HAP-1 (cell line): ENCODE measurements around the gene CAPN6.

ENCODE experiments used
- DNase-seq, 2 experiments: peaks; one replicate each; pipeline ENCODE4 v3.0.0-alpha.2; 2016 to 2020; ENCODE audit warnings: low spot score in 2 of 2
- H3K27me3 ChIP-seq: fragments of 250-450 bp; sonication (Bioruptor Pico); 2 replicates; pipeline ENCODE4 v1.5.1; 2020; ENCODE audit warnings: low read depth, mild to moderate bottlenecking, moderate library complexity
- H3K36me3 ChIP-seq: fragments of 250-450 bp; sonication (Bioruptor Pico); replicated peaks from 2 replicates; pipeline ENCODE4 v1.5.1; 2020; ENCODE audit warnings: mild to moderate bottlenecking
- H3K4me1 ChIP-seq: fragments of 250-450 bp; sonication (Bioruptor Pico); 2 replicates; pipeline ENCODE4 v1.5.1; 2020; ENCODE audit warnings: mild to moderate bottlenecking
- H3K4me3 ChIP-seq: fragments of 250-450 bp; sonication (Bioruptor Pico); 2 replicates; pipeline ENCODE4 v1.5.1; 2020; ENCODE audit warnings: mild to moderate bottlenecking, moderate library complexity
- H3K9me3 ChIP-seq: fragments of 250-450 bp; sonication (Bioruptor Pico); 2 replicates; pipeline ENCODE4 v1.5.1; 2020; ENCODE audit warnings: mild to moderate bottlenecking, moderate library complexity
- in situ Hi-C: fragments of 300-500 bp; cut with MboI; formaldehyde crosslinking; loops from 3 replicates; pipeline ENCODE4 v1.14.3; 2020; ENCODE audit warnings: low sequenced_read_pairs, inconsistent platforms, mixed read lengths

The CAPN6 gene

GRCh38 chrX:111264385-111264784 is 5.9 kb downstream of the CAPN6 start:
- Histone ChIP-seq H3K36me3 (no peaks in the 10 kb centered on the region), H3K27me3 (peaks cover 3% of the 10 kb centered on the region; the same call in 1 of the 2 replicates), H3K4me3 (no peak overlapping the region), H3K9me3 (no peaks in the 10 kb centered on the region), H3K4me1 (no peaks in the 10 kb centered on the region)
- peak in 1 of 2 experiments; percentile 23 for DNase-seq
- in situ Hi-C loops: loop anchor here (25.0 kb wide), 1 partner anchor 173 kb away; no protein-coding TSS in a partner anchor

- no peak for DNase-seq
- in situ Hi-C loops: loop anchor here (25.0 kb wide), 1 partner anchor 175 kb away; no protein-coding TSS in a partner anchor
- H3K9me3 ChIP-seq: no peaks in the 10 kb centered on the region
- no peaks in the 10 kb centered on the region for H3K36me3 ChIP-seq
- H3K4me1 ChIP-seq: no peaks in the 10 kb centered on the region
- peaks cover 3% of the 10 kb centered on the region; the same call in 1 of the 2 replicates for H3K27me3 ChIP-seq
- no peak overlapping the region for H3K4me3 ChIP-seq
Measured at GRCh38 chrX:111262086-111262485, 8.2 kb downstream of the CAPN6 start.

- no peak overlapping the region for H3K4me3 ChIP-seq
- no peaks in the 10 kb centered on the region for H3K4me1 ChIP-seq
- in situ Hi-C loops: loop anchor here (25.0 kb wide), 1 partner anchor 177 kb away; no protein-coding TSS in a partner anchor
- no peaks in the 10 kb centered on the region for H3K27me3 ChIP-seq
- DNase-seq: no peak
- H3K36me3 ChIP-seq: no peaks in the 10 kb centered on the region
- no peaks in the 10 kb centered on the region for H3K9me3 ChIP-seq
Measured at GRCh38 chrX:111260451-111260850, 9.8 kb downstream of the CAPN6 start.

- H3K36me3 ChIP-seq: no peaks in the 10 kb centered on the region
- H3K27me3 ChIP-seq: no peaks in the 10 kb centered on the region
- DNase-seq: no peak
- H3K4me1 ChIP-seq: no peaks in the 10 kb centered on the region
- H3K4me3 ChIP-seq: no peak overlapping the region
- H3K9me3 ChIP-seq: no peaks in the 10 kb centered on the region
- in situ Hi-C loops: loop anchor here (10.0 to 25.0 kb wide), 2 partner anchors 178 to 805 kb away; no protein-coding TSS in a partner anchor
Measured at GRCh38 chrX:111259559-111259958, 10.7 kb downstream of the CAPN6 start.

- Histone ChIP-seq H3K27me3 (no peaks in the 10 kb centered on the region), H3K36me3 (no peaks in the 10 kb centered on the region), H3K9me3 (no peaks in the 10 kb centered on the region), H3K4me1 (no peaks in the 10 kb centered on the region), H3K4me3 (no peak overlapping the region)
- no peak for DNase-seq
- in situ Hi-C loops: loop anchor here (10.0 to 25.0 kb wide), 2 partner anchors 180 to 803 kb away; no protein-coding TSS in a partner anchor
Measured at GRCh38 chrX:111257733-111258132, 12.6 kb downstream of the CAPN6 start.

GRCh38 chrX:111254896-111255693 is 15.2 kb downstream of the CAPN6 start:
- DNase-seq: no peak
- no peaks in the 10 kb centered on the region for H3K9me3 ChIP-seq
- in situ Hi-C loops: loop anchor here (10.0 to 25.0 kb wide), 2 partner anchors 182 to 800 kb away; no protein-coding TSS in a partner anchor
- H3K27me3 ChIP-seq: 0 out of 2 replicates have a peak, but pooled peaks cover 2% of the 10 kb centered on the region
- no peak overlapping the region for H3K4me3 ChIP-seq
- H3K36me3 ChIP-seq: no peaks in the 10 kb centered on the region
- H3K4me1 ChIP-seq: no peaks in the 10 kb centered on the region

- H3K36me3 ChIP-seq: no peaks in the 10 kb centered on the region
- in situ Hi-C loops: no loop called here
- H3K4me3 ChIP-seq: no peak overlapping the region
- H3K27me3 ChIP-seq: no peaks in the 10 kb centered on the region
- H3K9me3 ChIP-seq: no peaks in the 10 kb centered on the region
- H3K4me1 ChIP-seq: peaks cover 13% of the 10 kb centered on the region
- DNase-seq: peak in 1 of 2 experiments; percentile 97
Measured at GRCh38 chrX:111244235-111244750, 26.0 kb downstream of the CAPN6 start.

GRCh38 chrX:111216293-111216801 is 53.9 kb downstream of the CAPN6 start:
- Histone ChIP-seq H3K36me3 (no peaks in the 10 kb centered on the region), H3K9me3 (no peaks in the 10 kb centered on the region), H3K27me3 (no peaks in the 10 kb centered on the region), H3K4me1 (peaks cover 81% of the 10 kb centered on the region), H3K4me3 (no peak overlapping the region)
- DNase-seq: peak; percentile 43 to 93
- in situ Hi-C loops: no loop called here

- no peak for DNase-seq
- Histone ChIP-seq H3K4me3 (no peak overlapping the region), H3K27me3 (no peaks in the 10 kb centered on the region), H3K9me3 (no peaks in the 10 kb centered on the region), H3K4me1 (peaks cover 23% of the 10 kb centered on the region), H3K36me3 (no peaks in the 10 kb centered on the region)
- in situ Hi-C loops: no loop called here
Measured at GRCh38 chrX:111207851-111208250, 62.4 kb downstream of the CAPN6 start.

GRCh38 chrX:111200327-111200726 is 70.0 kb downstream of the CAPN6 start:
- no peaks in the 10 kb centered on the region for H3K27me3 ChIP-seq
- H3K9me3 ChIP-seq: no peaks in the 10 kb centered on the region
- DNase-seq: no peak
- in situ Hi-C loops: no loop called here
- H3K36me3 ChIP-seq: no peaks in the 10 kb centered on the region
- no peak overlapping the region for H3K4me3 ChIP-seq
- peaks cover 22% of the 10 kb centered on the region for H3K4me1 ChIP-seq

- DNase-seq: no peak
- Histone ChIP-seq H3K4me3 (no peak overlapping the region), H3K4me1 (peaks cover 22% of the 10 kb centered on the region), H3K36me3 (no peaks in the 10 kb centered on the region), H3K9me3 (no peaks in the 10 kb centered on the region), H3K27me3 (no peaks in the 10 kb centered on the region)
- in situ Hi-C loops: no loop called here
Measured at GRCh38 chrX:111199505-111199904, 70.8 kb downstream of the CAPN6 start.
